ENCODE measurements around the gene RNF207. TPM values are rescaled to one million over a fixed set of nuclear protein-coding genes. Genes with fewer than 3 reads are reported as not detected.

RNF207 gene
- total RNA-seq, 6 experiments from 2014 or later, result 8.4 to 20.5 (median 14.4) TPM

- Histone ChIP-seq H3K9me3 (no peaks in the 10 kb centered on the region), H3K36me3 (peaks cover 0 to 1% (median under 1%) of the 10 kb centered on the region in 4 donors), H3K4me1 (peaks cover 0 to 8% (median 0%) of the 10 kb centered on the region in 4 donors), H3K4me3 (no peak within 1 kb of the TSS), H3K27me3 (peaks cover 0 to 14% of the 10 kb centered on the region in 2 donors), H3K27ac (no peak within 1 kb of the TSS)
- DNase-seq (no peak), ATAC-seq (no peak)
- intact Hi-C loops (cut with DNase I), result no loop called here
- no CpG with 5 or more reads among the region's 57 CpGs for WGBS (ENCODE audit: insufficient coverage, low coverage, low lambda C conversion rate, missing lambda C conversion rate)
- TF ChIP-seq POLR2A (IDR thresholded peaks at IDR 0.05), result no peak
- TF ChIP-seq CTCF (IDR thresholded peaks at IDR 0.05), result no peak
Observed at GRCh38 chr1:6180268-6180706, 25.6 kb upstream of the RNF207 start, which contains the start of gene CHD5. CHD5 (minus strand) TSS chr1:6180321; CDS start chr1:6180023, 298 bp downstream.

GRCh38 chr1:6180707-6181311, 25.1 kb upstream of the RNF207 start:
- Histone ChIP-seq H3K36me3 (peaks cover 0 to 7% (median 4%) of the 10 kb centered on the region in 4 donors), H3K9me3 (no peaks in the 10 kb centered on the region), H3K4me1 (peaks cover 0 to 8% (median 0%) of the 10 kb centered on the region in 4 donors), H3K27ac (no peak overlapping the region), H3K27me3 (peaks cover 0 to 14% of the 10 kb centered on the region in 2 donors), H3K4me3 (no peak overlapping the region)
- intact Hi-C loops (cut with DNase I), result no loop called here
- no peak for DNase-seq
- TF ChIP-seq CTCF (IDR thresholded peaks at IDR 0.05) (no peak), POLR2A (IDR thresholded peaks at IDR 0.05) (no peak)
- ATAC-seq, result peak in 1 of 4 donors; percentile 14
- 4% methylated on average over 16 of the region's 36 CpGs for WGBS (ENCODE audit: insufficient coverage, low coverage, low lambda C conversion rate, missing lambda C conversion rate)

- Histone ChIP-seq H3K27ac (no peak overlapping the region), H3K9me3 (no peaks in the 10 kb centered on the region), H3K4me1 (peaks cover 0 to 8% (median 0%) of the 10 kb centered on the region in 4 donors), H3K36me3 (peaks cover 0 to 10% (median 7%) of the 10 kb centered on the region in 4 donors), H3K27me3 (peaks cover 0 to 14% of the 10 kb centered on the region in 2 donors), H3K4me3 (no peak overlapping the region)
- DNase-seq (no peak), ATAC-seq (peak in 1 of 4 donors; percentile 16)
- 8% methylated on average over 6 of the region's 10 CpGs for WGBS (ENCODE audit: insufficient coverage, low coverage, low lambda C conversion rate, missing lambda C conversion rate)
- TF ChIP-seq CTCF (IDR thresholded peaks at IDR 0.05) (no peak), POLR2A (IDR thresholded peaks at IDR 0.05) (no peak)
- intact Hi-C loops (cut with DNase I), result no loop called here
Observed at GRCh38 chr1:6181347-6181770, 24.6 kb upstream of the RNF207 start.

GRCh38 chr1:6183520-6183989, 22.4 kb upstream of the RNF207 start:
- 61% methylated on average over 5 of the region's 6 CpGs for WGBS (ENCODE audit: insufficient coverage, low coverage, low lambda C conversion rate, missing lambda C conversion rate)
- intact Hi-C loops (cut with DNase I), result no loop called here
- Histone ChIP-seq H3K4me3 (no peak overlapping the region), H3K9me3 (no peaks in the 10 kb centered on the region), H3K36me3 (peaks cover 0 to 28% (median 11%) of the 10 kb centered on the region in 4 donors), H3K27ac (no peak overlapping the region), H3K4me1 (peaks cover 0 to 8% (median 0%) of the 10 kb centered on the region in 4 donors), H3K27me3 (peaks cover 0 to 8% of the 10 kb centered on the region in 2 donors)
- DNase-seq (no peak), ATAC-seq (peak in 1 of 4 donors; percentile 31)
- no peak for TF ChIP-seq CTCF (IDR thresholded peaks at IDR 0.05)
- TF ChIP-seq POLR2A (IDR thresholded peaks at IDR 0.05), result no peak
